Left cardiac atrium (tissue), 4 donors: Measurements from ENCODE around the gene PKIB. TPM values are rescaled to one million over a fixed set of nuclear protein-coding genes. Genes with fewer than 3 reads are reported as not detected.
"Not testable (repeated sequence)": the region's sequence is repeated elsewhere in the genome, so short reads cannot be mapped to it uniquely, and the experiment has no call there.

Experiments used
- ATAC-seq, 2 donors: fragments of 200-7000 bp; cut with Tn5 transposase; one replicate each; pipeline ENCODE4 v1.9.1; 2020; ENCODE audit warnings: mild to moderate bottlenecking in 2 of 2, moderate library complexity in 2 of 2
- DNase-seq: peaks from one replicate; pipeline ENCODE4 v3.0.0-alpha.2; 2020
- intact Hi-C, 2 donors: fragments of 100-400 bp; cut with DNase I; formaldehyde crosslinking; loops; one replicate each; pipeline versions ENCODE4 v1.14.1 to v1.15.1; 2022 to 2023
- total RNA-seq, 2 donors: library from RNA; stranded (reverse); fragmentation: NEBNext Ultra II Directional; extraction: Animal tissue kit (Norgen Biotek cat#: 25700); gene quantifications; one replicate each; pipeline ENCODE4 v1.2.1, GENCODE V29; 2021
- donor health status: DM: no; HTN: yes; CAD: no.
- donor health status: DM: no; HTN: yes; CAD: no; lungs with severe emphysema.
- donor health status: DM: yes; HTN: yes; CAD: no.
- donor health status: Dilated cardiomyopathy.

PKIB gene
- total RNA-seq, 2 donors from 2014 or later = 1.0 TPM; not detected in 1

DNA sequence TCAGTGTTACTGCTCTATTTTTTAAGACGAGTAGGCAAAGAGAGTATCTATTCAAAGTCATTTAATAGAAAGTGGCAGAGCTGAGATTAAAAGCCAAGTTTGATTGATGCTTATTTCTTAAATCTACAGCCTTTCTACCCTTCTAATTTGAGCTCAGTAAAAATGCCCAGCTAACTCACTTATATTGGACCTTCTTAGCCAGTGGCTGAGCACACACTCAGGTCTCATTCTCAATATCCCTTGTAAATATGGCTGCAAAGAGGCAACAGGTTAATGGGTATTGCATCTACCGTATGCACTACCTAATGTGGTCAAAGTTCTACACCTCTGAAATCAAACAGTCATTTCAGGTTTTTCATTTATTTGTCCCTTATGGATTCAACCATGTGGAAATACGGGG, 6.7 kb downstream of the PKIB start:
- intact Hi-C loops = no loop called here
- DNase-seq (no peak), ATAC-seq (no peak)

DNA sequence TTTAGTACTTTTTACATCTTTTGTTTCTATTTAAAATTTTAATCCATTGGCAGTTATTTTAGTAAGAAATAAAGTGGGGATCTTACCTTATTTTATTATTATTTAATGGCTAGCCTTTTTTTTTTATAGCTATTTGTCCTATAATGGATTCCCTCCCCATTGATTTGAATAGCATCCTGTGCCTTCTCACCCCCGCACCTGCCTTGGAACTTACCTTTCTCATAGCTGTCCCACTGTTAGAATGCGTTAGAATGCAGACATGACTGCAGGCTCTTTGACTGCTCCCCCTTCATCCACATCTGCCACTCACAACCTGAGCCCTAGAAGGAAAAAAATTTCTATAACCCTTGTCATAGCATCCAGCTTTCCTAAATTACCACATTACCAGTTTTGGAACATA, 9.1 kb downstream of the PKIB start:
- intact Hi-C loops = no loop called here
- no peak for ATAC-seq

DNA sequence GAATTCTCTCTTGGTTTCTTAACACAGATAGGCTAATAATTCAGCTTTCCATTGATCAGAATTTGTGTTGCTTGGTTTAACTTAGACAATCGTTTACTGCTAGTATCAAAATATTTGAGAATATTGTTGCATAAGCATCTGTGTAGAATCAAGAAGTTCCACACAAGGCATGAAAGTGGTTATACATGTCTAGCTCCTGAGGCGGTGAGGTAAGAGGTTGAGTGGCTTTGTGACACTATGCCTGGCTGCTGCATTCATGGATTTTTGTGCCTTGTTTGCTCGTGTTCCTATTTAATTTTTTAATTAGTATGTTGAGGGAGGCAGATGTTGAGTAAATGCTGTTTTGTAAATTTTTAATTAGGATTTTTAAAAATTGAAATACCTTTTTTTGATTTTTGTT, 10.2 kb downstream of the PKIB start:
- DNase-seq = no peak
- intact Hi-C loops = no loop called here
- ATAC-seq = no peak

More for the DNA sequence above, 9.1 kb downstream of the PKIB start:
- no peak for DNase-seq

DNA sequence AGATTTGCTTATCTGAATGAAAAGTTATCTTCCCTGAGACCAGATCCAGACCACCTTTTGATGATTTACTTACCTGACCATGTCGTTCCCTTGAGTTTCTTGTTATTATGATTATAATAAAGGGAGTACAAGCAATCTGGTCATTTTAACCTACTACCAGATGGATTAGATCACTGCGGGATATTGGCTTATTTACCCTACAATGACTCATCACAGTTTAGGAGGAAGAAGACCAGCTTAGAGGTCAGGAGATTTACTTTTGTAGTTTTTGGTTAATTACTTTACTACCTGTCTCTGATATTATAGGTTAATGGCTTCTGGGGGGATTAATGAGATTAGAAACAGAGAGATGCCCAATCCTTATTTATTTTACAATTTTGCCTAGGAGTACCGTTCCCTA, 10.7 kb downstream of the PKIB start:
- no peak for ATAC-seq
- DNase-seq = no peak
- intact Hi-C loops = no loop called here

DNA sequence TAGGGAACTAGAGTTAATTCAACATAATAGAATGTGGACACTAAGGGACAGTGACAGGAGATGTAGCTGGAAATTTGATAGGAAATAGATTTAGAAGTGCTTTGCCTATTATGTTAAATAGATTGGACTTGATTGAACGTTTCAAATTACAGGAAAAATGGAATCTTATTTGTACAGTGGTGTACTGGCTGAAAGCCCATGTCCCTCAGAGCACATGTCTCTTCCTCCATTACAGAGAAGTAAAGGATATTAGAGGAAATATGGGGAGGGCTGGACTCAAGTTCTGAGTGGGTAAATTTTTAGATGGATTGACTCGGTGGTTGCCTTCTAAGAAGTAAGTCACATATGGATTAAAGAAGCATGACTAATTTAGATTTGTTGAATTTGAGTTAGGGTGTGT, 11.4 kb downstream of the PKIB start:
- ATAC-seq = no peak
- no peak for DNase-seq
- intact Hi-C loops = no loop called here

DNA sequence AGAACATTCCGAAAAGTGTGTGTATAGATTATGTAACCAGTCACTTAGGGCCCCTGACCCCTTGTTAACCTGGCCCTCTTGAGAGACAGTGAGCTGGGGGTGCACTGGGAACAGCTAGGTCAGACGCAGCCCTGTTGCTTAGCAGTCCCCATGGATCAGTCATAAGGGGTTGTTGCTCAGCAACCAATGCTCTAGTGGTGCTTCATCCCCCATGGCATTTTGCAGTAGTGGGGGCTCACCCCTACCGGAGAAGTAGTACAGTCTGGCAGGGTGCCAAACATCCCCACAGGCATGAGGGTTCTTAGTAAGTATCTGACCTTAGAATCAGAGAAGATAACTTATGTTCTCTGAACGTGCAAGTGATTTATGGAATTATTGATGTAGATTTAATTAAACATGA, 12.3 kb downstream of the PKIB start:
- intact Hi-C loops = no loop called here
- ATAC-seq = no peak
- DNase-seq = no peak

DNA sequence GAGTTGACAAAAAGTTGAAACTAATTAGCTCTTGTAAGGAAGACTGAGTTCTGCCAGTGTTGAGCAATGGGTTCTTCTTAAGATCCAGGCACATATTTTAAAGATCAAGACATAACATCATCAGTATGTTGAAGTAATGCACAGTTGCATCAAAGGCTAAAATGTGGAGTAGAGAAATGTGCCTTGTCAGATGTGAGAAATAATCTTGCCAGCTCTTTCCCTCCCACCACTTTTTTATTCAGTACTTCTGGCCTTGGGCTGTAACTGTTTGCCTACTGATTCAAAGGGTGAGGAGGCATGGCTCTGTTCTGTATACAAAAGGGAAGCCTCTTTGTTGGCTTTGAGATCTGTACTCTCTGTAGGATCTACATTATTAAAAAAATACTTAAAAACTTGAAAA, 13.1 kb downstream of the PKIB start:
- no peak for ATAC-seq
- intact Hi-C loops = no loop called here
- DNase-seq = no peak

DNA sequence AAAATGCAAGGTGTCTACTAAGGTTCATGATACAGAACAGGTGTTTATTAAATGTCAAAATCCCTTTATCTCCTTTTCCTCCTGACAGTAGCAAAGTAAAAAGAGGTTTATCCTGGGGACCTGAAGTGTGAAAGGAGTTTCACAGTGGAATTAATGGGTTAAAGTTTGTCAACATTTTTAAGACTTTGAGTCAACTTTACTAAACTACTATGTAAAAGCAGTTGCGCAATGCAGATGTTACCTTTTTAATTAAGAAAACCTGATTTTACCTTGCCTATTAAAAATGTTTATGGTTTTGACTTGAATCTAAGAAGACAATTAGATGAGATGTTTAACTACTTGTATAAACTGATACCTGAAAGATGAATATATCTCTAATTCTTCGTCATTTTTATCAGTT, 14.6 kb downstream of the PKIB start:
- no peak for ATAC-seq
- no peak for DNase-seq
- intact Hi-C loops = no loop called here

DNA sequence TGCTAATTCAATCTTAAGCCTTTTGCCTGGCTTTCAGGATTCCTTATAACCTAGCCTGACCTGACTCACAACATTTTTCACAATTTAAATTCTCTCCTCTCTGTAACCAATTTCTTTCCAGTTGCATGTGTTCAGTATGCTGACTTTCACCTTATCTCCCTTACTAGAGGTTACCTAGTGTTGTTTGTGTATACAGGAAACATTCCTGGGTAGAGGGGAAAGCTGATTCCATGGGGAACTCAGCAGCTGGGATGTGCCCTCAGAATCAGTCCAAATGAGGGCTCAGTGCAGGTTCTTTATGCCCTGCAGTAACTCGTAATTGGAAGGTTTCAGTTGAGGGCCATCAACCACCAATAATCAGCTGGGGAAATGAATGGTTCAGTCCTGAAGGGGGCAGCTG, 18.5 kb downstream of the PKIB start:
- intact Hi-C loops = no loop called here
- DNase-seq = no peak
- ATAC-seq = no peak

DNA sequence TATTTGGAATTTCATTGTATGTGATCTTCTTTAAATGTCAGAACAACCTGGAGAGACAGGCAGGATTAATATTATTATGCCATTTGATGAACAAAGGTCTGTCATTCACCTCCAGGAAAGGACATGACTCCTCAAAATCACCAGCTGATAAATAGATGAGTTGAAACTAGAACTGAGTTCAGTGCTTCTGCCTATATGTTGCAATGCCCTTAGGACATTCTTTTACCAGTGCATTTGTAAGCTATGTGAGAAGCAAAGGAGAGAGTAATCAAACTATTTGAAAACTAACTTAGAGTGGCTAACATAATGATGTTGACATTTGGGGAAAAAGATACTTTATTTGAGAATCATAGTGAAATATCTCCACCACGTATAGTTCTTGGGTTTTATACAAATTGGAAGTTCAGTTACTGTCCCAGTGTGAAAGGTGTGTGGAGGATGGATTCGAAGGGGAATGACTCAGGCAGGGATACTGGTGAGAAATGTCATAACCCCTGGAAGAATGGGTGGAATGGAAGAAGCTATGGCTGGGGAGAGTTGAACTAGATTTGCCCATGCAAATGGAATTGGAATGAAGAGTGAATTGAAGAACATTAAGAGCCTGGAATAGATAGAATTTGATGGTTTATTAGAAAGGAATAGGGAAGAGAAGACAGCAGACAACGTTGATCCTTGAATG, 21.5 kb downstream of the PKIB start:
- DNase-seq = no peak
- intact Hi-C loops = no loop called here
- ATAC-seq = no peak

DNA sequence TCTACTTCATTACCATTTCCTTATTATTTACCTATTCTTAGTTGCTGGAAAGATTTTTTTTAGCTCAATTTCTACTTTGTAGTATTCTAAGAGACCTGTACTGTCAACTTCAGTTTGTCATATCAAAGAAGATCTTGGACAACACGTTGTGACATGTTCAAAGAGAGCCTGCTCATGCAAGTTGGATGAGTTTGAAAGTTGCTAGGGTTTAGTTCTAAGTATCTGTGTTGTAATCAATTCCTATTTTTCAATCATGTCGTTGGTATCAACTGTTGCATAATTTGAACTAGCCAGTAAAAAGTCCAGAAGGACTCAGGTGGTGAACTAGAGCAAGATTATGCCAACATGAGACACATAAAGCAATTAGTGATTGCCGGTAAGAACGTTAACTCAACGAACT, 30.2 kb downstream of the PKIB start:
- ATAC-seq (no peak), DNase-seq (no peak)
- intact Hi-C loops = no loop called here

DNA sequence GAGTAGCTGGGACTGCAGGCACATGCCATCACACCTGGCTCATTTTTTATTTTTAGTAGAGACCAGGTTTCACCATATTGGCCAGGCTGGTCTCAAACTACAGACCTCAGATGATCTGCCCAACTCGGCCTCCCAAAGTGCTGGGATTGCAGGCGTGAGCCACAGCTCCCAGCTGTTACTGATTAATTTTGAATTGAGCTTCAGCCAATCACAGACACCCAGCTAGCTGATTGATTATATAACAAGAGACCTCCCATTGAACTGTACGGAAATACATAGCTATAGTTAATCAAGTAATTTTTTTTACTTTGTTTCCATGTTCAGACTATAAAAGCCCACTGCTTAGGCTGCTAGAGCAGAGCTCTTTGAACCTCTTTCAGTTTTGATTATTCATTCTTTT, 31.6 kb downstream of the PKIB start:
- ATAC-seq (no peak), DNase-seq (no peak)
- intact Hi-C loops = no loop called here

DNA sequence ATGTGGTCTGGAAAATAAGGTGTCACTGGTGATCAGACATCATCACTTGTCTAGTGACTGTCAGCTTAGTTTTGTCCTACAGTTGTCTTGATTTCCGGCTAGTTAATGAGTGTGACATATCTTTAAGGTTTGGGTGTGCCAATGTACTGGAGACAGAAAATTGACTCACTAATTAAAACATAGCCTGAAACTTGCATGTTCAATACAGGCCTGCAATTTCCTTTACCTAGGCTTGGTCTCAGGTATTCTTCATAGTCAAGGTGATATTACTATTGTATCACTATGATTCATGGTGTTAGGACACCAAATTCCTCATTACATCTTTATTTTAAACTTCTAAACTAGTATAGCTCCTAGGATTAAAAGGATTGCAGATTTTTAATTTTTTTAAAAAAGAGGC, 32.4 kb downstream of the PKIB start:
- not testable (repeated sequence) for ATAC-seq, DNase-seq

DNA sequence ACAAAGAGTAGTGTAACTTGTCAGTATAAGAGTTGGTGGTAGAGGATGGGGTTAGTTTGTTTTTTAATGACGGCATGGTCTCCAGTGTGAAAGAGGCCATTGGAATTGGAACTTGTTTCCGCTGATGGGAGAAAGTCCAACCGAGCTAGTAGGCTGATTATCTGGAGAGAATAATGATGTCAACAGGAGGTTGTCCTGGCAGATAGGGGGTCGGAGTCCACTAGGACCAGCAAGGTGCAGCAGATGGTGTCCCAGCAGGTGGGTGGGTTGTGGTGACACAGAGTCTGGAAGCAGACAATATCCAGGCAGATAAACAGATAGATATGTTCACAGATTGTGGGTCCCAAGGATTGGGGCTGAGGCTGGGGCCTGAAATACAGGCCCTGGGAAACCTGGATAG, 35.1 kb downstream of the PKIB start:
- intact Hi-C loops = no loop called here
- DNase-seq = no peak
- no peak for ATAC-seq

More for the DNA sequence above, 32.4 kb downstream of the PKIB start:
- intact Hi-C loops = not testable (repeated sequence)

DNA sequence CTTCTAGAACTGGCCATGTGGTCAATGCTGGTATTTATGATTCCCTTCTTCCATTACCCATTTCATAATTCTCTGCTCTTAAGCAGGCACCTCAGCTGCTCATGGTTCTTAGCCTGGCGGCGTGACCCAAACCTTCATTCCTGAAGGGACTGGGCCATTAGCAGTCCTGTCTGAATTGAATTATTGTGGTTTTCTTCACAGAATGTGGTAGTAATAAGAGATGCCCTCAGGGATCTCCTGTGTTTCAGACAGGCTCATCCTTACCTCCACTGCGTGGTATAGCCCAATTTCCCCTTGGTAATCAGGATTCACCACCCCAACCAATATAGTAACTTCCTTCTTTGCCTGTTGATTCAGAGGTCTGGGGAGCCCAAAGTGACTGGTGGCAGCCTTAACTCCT, 37.6 kb downstream of the PKIB start:
- DNase-seq (no peak), ATAC-seq (no peak)
- intact Hi-C loops = no loop called here

DNA sequence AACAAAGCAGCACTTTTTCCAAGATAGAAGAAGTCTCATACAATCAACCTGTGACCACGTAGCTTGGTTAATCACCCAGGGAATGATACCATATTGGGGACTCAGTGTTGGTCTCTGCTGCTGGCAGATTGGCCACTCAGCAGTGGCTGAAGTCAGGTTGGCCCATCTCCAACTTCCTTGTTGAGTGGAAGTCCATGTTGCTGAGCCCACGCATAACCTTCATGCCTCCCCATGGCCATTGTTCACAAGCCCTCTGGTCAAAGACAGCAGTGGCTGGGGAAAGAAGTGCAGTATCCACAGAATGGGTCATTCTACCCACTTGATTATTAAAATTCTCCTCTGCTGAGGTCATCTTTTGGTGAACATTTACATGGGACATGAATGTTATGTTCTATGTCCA, 38.5 kb downstream of the PKIB start:
- intact Hi-C loops = no loop called here
- DNase-seq (no peak), ATAC-seq (no peak)

DNA sequence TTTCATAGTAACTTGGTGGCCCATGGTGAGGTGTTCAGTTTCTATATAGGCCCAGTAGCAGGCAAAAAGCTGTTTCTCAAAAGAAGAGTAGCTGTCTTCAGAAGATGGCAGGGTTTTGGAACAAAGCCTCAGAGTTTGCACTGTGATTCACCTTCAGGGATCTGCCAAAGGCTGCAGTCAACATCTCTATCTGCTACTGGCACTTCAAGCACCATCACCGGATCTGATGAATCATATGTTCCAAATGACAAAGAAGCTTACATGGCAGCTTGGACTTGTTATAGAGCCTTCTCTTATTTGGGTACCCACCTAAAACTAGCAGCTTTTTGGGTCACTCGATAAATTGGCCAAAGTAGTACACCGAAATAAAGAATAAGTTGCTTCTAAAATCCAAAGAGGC, 39.5 kb downstream of the PKIB start:
- intact Hi-C loops = no loop called here
- no peak for DNase-seq
- no peak for ATAC-seq

DNA sequence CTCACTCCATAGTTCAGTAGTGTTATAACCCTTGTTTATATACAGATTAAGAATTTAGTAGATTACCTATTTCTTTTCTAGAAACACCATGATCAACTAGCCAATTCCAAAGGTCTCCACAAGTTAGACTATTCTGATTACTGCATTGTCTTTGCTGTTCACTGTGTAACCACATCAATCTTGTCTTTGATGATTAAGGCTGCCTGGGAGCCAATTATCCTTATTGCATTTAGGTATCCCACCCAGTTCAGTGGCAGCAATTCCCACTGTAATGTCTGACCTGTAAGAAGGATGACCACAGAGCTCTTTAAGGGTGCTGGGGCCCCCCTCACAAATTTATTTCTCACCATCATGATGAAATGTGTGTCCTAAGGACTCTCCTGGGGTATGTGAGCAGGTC, 40.2 kb downstream of the PKIB start:
- ATAC-seq (no peak), DNase-seq (no peak)
- intact Hi-C loops = no loop called here

DNA sequence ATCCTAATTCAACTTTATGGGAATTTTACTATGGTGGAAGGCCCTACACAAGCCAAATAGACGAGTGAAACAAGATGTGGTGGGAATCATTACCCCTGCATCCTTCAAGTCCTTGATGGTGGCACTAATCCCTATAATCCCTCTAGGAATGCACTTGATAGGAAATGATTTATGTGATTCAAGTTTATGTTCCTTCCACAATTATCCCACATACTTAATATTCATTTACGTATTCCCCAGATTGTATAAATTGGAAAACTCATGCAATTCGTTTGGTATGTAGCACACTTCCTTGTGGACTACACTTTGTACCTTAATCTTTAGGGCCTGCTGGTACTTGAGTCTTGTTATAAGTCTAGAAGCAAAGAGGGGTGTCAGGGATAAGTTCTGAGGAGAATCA, 40.8 kb downstream of the PKIB start:
- intact Hi-C loops = no loop called here
- ATAC-seq = no peak
- DNase-seq = no peak

DNA sequence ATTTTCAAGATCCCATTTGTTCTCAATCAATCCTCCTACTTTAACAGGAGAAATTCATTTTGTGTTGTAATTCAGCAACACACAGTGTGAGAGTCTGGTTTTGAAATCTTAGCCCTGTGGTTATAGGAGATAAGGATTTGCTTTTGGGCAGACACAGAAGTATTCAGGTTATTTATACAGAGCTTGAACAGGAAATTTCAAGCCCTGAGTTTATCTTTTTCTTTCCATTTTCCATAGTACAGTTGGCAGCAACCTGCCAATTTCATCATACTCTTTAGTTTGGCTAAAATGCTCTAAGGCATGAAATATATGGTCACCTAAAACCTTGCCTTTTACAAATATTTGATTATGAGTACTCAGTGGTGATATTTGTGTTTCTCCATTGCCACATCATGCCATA, 41.4 kb downstream of the PKIB start:
- ATAC-seq (peak in 1 of 2 donors; percentile 37), DNase-seq (no peak)
- intact Hi-C loops = no loop called here

DNA sequence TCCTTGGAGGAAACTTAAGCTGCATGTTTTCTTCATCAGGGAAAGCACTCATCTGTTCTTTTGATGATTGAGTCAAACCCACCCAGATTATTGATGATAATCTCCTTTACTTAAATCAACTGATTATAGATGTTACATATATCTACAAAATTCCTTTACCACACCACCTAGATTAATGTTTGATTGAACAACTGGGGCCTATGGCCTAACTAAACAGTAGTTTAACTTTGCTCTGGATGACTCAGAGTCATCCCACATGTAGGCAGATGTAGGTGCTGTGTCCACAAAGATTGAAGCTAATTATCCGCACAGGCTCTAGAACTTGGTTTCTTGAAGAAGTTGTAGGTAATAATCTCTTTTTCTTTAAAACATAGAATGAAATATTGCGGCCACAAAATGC, 42.2 kb downstream of the PKIB start:
- no peak for ATAC-seq
- no peak for DNase-seq
- intact Hi-C loops = no loop called here

DNA sequence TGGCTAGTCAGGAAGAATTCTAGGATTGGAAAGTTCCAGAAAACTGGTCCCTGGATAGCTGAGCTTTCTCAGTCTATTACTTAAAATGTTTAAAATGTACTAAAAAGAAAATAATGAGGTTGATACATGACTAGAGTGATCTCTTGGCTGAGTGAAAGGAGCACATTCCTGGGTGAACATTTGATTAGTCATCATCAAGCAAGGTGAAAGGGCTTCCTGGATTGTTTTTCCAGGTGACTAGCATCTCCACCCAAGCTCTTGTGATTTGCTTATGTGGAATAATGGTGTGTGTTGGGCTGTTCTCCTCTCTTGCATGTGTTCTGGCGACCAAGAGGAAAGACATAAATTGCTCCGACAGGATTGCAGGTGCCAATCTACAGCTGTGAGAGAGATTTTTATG, 42.9 kb downstream of the PKIB start:
- DNase-seq (no peak), ATAC-seq (peak in 1 of 2 donors; percentile 41)
- intact Hi-C loops = no loop called here
